ENCODE data around the gene NTSR2. TPM values are rescaled to one million over a fixed set of nuclear protein-coding genes. Genes with fewer than 3 reads are reported as not detected.

The NTSR2 gene
- total RNA-seq, 4 donors from 2014 or later, result not detected

DNA sequence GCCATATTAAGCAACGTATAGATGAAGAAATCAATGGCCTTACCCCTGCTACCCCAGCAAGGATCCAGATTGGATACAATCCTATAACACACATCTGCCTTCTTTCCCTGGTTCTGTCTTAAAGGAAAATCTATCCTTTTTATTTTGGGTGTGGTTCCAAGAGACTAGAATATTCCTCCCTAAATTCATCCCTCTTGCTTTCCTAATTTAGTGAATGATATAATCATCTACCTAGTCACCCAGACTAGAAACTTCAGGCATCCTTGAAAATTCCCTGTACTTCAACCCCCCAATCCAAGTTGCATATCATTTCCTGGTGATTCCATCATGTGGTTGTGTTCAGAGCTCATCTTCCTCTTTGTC lies 41.3 kb upstream of the NTSR2 start:
- intact Hi-C loops (cut with DNase I; ENCODE audit: low total_unique reads), result no loop called here
- H3K36me3 ChIP-seq, result no peaks in the 10 kb centered on the region
- H3K27ac ChIP-seq, result no peak overlapping the region

DNA sequence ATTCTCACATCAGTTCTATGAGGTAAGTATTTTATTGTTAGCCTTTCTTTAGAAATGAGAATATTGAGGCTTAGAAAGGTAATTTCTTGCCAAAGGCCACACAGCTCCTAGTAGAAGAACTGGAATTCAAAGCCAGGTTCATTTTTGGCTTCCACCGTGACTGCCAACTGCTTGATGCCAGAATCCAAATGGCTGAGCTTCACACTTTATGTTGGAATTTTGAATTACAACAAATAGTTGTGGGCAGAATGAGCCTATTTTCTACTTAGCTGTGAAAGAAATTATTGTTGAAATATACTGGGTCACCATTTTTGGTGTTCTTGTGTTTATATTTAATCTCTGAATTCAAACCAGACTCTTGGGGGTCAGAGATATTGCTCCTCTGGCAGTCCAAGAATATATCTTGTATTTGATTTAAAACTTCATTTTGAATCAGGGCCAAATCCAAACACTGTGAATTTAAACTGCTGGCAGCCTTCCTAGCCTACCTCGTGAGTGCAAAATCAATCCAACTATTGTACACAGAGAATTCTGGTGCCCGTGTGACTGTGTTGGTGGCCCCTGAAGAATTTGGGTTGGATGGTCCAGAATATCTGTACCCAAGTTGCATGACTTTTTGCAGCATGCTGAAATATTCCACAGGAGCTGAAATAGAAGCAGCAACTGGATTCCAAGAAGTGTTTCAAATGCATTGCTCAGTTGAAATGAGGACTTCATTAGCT lies 40.8 kb upstream of the NTSR2 start:
- intact Hi-C loops (cut with DNase I; ENCODE audit: low total_unique reads), result no loop called here
- H3K27me3 ChIP-seq, result no peaks in the 10 kb centered on the region
- H3K4me1 ChIP-seq, result no peaks in the 10 kb centered on the region
- H3K27ac ChIP-seq, result peak overlapping the region in 1 of 2 donors; percentile 40
- no peaks in the 10 kb centered on the region for H3K36me3 ChIP-seq
- no peak for DNase-seq
- no peak for TF ChIP-seq POLR2A (IDR thresholded peaks at IDR 0.05)
- TF ChIP-seq, protein P1, sequence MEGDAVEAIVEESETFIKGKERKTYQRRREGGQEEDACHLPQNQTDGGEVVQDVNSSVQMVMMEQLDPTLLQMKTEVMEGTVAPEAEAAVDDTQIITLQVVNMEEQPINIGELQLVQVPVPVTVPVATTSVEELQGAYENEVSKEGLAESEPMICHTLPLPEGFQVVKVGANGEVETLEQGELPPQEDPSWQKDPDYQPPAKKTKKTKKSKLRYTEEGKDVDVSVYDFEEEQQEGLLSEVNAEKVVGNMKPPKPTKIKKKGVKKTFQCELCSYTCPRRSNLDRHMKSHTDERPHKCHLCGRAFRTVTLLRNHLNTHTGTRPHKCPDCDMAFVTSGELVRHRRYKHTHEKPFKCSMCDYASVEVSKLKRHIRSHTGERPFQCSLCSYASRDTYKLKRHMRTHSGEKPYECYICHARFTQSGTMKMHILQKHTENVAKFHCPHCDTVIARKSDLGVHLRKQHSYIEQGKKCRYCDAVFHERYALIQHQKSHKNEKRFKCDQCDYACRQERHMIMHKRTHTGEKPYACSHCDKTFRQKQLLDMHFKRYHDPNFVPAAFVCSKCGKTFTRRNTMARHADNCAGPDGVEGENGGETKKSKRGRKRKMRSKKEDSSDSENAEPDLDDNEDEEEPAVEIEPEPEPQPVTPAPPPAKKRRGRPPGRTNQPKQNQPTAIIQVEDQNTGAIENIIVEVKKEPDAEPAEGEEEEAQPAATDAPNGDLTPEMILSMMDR (IDR thresholded peaks at IDR 0.05), result no peak
- no peak overlapping the region for H3K4me3 ChIP-seq
- no peaks in the 10 kb centered on the region for H3K9me3 ChIP-seq

More for the DNA sequence above, 41.3 kb upstream of the NTSR2 start:
- no peak for DNase-seq
- no peak for TF ChIP-seq POLR2A (IDR thresholded peaks at IDR 0.05)
- TF ChIP-seq, protein P1 (IDR thresholded peaks at IDR 0.05), result no peak
- no peaks in the 10 kb centered on the region for H3K27me3 ChIP-seq
- no peak overlapping the region for H3K4me3 ChIP-seq
- no peaks in the 10 kb centered on the region for H3K9me3 ChIP-seq
- H3K4me1 ChIP-seq, result no peaks in the 10 kb centered on the region

DNA sequence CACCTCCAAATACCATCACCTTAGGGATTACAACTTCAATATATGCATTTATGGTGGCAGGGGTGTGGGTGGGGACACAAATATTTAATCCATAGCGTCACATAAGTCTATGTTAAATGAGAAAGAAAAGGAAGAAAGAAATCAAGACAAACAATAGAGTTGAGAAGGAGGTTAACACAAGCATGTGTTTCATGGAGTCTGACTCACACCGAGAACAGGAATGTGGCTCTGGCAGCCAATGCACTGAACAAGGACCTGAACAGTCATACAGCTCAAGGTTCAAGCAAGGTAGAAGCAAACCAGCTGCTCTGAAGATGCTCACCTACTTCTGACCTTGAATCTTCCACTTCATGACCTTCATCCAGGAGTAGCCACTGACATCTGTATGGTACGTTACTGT lies 40.2 kb upstream of the NTSR2 start:
- no peak for TF ChIP-seq POLR2A (IDR thresholded peaks at IDR 0.05)
- Histone ChIP-seq H3K27ac (peak overlapping the region in 1 of 2 donors; percentile 40), H3K9me3 (no peaks in the 10 kb centered on the region), H3K4me1 (no peaks in the 10 kb centered on the region), H3K27me3 (no peaks in the 10 kb centered on the region), H3K36me3 (no peaks in the 10 kb centered on the region), H3K4me3 (no peak overlapping the region)
- DNase-seq, result peak in 1 of 2 donors; percentile 33
- intact Hi-C loops (cut with DNase I; ENCODE audit: low total_unique reads), result no loop called here

DNA sequence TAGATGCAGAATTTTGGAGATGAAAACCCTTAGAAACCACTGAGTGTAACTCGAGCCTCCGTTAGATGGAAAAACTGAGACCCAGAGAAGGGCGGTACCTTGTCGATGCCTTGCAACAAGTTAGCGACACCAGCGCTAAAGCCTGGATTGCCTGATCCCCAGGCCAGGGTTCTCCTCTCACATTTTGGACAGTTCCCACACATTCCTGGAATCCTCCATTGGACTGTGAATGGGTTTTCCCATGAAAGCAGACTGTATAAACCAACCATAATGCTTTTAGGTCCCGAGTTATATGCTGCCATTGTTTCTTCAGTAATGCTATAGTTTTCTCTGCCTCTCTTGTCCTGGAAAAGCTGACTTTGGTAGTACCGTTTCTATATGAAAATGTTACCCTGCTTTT lies 39.3 kb upstream of the NTSR2 start:
- Histone ChIP-seq H3K4me3 (no peak overlapping the region), H3K27me3 (no peaks in the 10 kb centered on the region), H3K9me3 (no peaks in the 10 kb centered on the region), H3K36me3 (no peaks in the 10 kb centered on the region), H3K27ac (no peak overlapping the region), H3K4me1 (no peaks in the 10 kb centered on the region)
- intact Hi-C loops (cut with DNase I; ENCODE audit: low total_unique reads), result no loop called here
- TF ChIP-seq, protein P1 (IDR thresholded peaks at IDR 0.05), result no peak
- TF ChIP-seq POLR2A (IDR thresholded peaks at IDR 0.05), result no peak
- DNase-seq, result no peak

DNA sequence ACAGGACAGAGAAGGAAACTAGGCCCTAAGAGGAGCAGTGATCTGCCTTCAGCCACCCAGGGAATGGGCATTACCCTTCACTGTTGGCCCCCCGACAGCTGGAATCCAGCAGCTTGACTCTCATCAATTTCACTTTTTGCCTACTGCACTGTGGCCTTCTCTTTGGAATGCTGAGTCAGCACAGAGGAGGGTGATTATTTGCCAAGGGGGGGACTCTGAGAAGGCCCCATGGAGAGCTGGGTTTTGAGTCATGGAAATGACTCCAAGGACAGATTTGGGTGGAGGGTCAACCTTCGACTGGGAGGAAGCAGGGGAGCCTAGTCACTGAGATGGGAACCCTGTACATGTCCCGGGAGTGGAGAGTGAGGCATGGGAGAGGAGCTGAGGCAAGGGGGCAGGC lies 38.1 kb upstream of the NTSR2 start:
- Histone ChIP-seq H3K36me3 (no peaks in the 10 kb centered on the region), H3K27me3 (no peaks in the 10 kb centered on the region), H3K9me3 (no peaks in the 10 kb centered on the region), H3K4me3 (no peak overlapping the region), H3K27ac (no peak overlapping the region), H3K4me1 (no peaks in the 10 kb centered on the region)
- intact Hi-C loops (cut with DNase I; ENCODE audit: low total_unique reads), result no loop called here
- DNase-seq, result no peak
- TF ChIP-seq, protein P1 (IDR thresholded peaks at IDR 0.05), result no peak
- TF ChIP-seq POLR2A (IDR thresholded peaks at IDR 0.05), result no peak
